Left kidney (tissue), 2 donors: ENCODE results near the gene INPP5D. TPM values are rescaled to one million over a fixed set of nuclear protein-coding genes. Genes with fewer than 3 reads are reported as not detected.
A peak's percentile ranks its signal among the peaks of the same experiment; 100 is the strongest.

Experiments
- DNase-seq: peaks from one replicate; pipeline ENCODE4 v3.0.0-alpha.2; 2013
- polyA plus RNA-seq: library from polyadenylated mRNA; unstranded; fragments of 120-200 nt; gene quantifications from one replicate; pipeline ENCODE4 v1.2.1, GENCODE V29; 2013; ENCODE audit not compliant: insufficient read length

The INPP5D gene
- polyA plus RNA-seq, 1 donor = 6.6 TPM

GRCh38 chr2:233210843-233211547 is 150.9 kb downstream of the INPP5D start:
- DNase-seq = peak; percentile 7

- no peak for DNase-seq
Observed at GRCh38 chr2:233211548-233211895, 151.4 kb downstream of the INPP5D start.

GRCh38 chr2:233213011-233213410 is 152.9 kb downstream of the INPP5D start:
- DNase-seq = no peak

- DNase-seq = no peak
Observed at GRCh38 chr2:233213975-233214374, 153.8 kb downstream of the INPP5D start.

- no peak for DNase-seq
Observed at GRCh38 chr2:233217892-233218377, 157.8 kb downstream of the INPP5D start.

GRCh38 chr2:233218836-233219235 is 158.7 kb downstream of the INPP5D start:
- no peak for DNase-seq

- DNase-seq = no peak
Observed at GRCh38 chr2:233219848-233220247, 159.7 kb downstream of the INPP5D start.

- DNase-seq = no peak
Observed at GRCh38 chr2:233221378-233222063, 161.4 kb downstream of the INPP5D start.

GRCh38 chr2:233223059-233223894 is 163.1 kb downstream of the INPP5D start:
- DNase-seq = no peak

GRCh38 chr2:233225230-233226068 is 165.3 kb downstream of the INPP5D start:
- no peak for DNase-seq

- no peak for DNase-seq
Observed at GRCh38 chr2:233226511-233227031, 166.4 kb downstream of the INPP5D start.

- DNase-seq = no peak
Observed at GRCh38 chr2:233227346-233227978, 167.3 kb downstream of the INPP5D start.

GRCh38 chr2:233228376-233228775 is 168.2 kb downstream of the INPP5D start:
- no peak for DNase-seq

- DNase-seq = no peak
Observed at GRCh38 chr2:233233618-233234230, 173.6 kb downstream of the INPP5D start.

GRCh38 chr2:233234264-233234663 is 174.1 kb downstream of the INPP5D start:
- DNase-seq = no peak

GRCh38 chr2:233234996-233235395 is 174.9 kb downstream of the INPP5D start:
- no peak for DNase-seq

- no peak for DNase-seq
Observed at GRCh38 chr2:233235977-233236376, 175.8 kb downstream of the INPP5D start.

- DNase-seq = no peak
Observed at GRCh38 chr2:233236820-233237589, 176.9 kb downstream of the INPP5D start.

GRCh38 chr2:233240897-233241296 is 180.8 kb downstream of the INPP5D start:
- no peak for DNase-seq

GRCh38 chr2:233241803-233242202 is 181.7 kb downstream of the INPP5D start:
- no peak for DNase-seq
